ENCODE measurements around the gene AGBL1.

AGBL1 gene

GRCh38 chr15:86968244-86968643 lies 888.6 kb downstream of the AGBL1 start:
- H3K4me3 ChIP-seq (ENCODE audit: control insufficient read depth, low read depth, low read length), result no peak overlapping the region
- DNase-seq (ENCODE audit: low read depth), result no peak
- no peak for TF ChIP-seq CTCF (IDR thresholded peaks at IDR 0.05; ENCODE audit: control insufficient read depth, insufficient read depth, low read depth, low read length, missing control alignments)

GRCh38 chr15:86969364-86969763 lies 889.7 kb downstream of the AGBL1 start:
- TF ChIP-seq CTCF (IDR thresholded peaks at IDR 0.05; ENCODE audit: control insufficient read depth, insufficient read depth, low read depth, low read length, missing control alignments), result no peak
- DNase-seq (ENCODE audit: low read depth), result no peak
- no peak overlapping the region for H3K4me3 ChIP-seq (ENCODE audit: control insufficient read depth, low read depth, low read length)

GRCh38 chr15:86973284-86973844 lies 893.7 kb downstream of the AGBL1 start:
- TF ChIP-seq CTCF (IDR thresholded peaks at IDR 0.05; ENCODE audit: control insufficient read depth, insufficient read depth, low read depth, low read length, missing control alignments), result no peak
- H3K4me3 ChIP-seq (ENCODE audit: control insufficient read depth, low read depth, low read length), result no peak overlapping the region
- no peak for DNase-seq (ENCODE audit: low read depth)

GRCh38 chr15:86988033-86988432 lies 908.4 kb downstream of the AGBL1 start:
- no peak for DNase-seq (ENCODE audit: low read depth)
- TF ChIP-seq CTCF (IDR thresholded peaks at IDR 0.05; ENCODE audit: control insufficient read depth, insufficient read depth, low read depth, low read length, missing control alignments), result no peak
- H3K4me3 ChIP-seq (ENCODE audit: control insufficient read depth, low read depth, low read length), result no peak overlapping the region

GRCh38 chr15:87021751-87022150 lies 942.1 kb downstream of the AGBL1 start:
- no peak for DNase-seq (ENCODE audit: low read depth)
- no peak for TF ChIP-seq CTCF (IDR thresholded peaks at IDR 0.05; ENCODE audit: control insufficient read depth, insufficient read depth, low read depth, low read length, missing control alignments)
- H3K4me3 ChIP-seq (ENCODE audit: control insufficient read depth, low read depth, low read length), result no peak overlapping the region

- H3K4me3 ChIP-seq (ENCODE audit: control insufficient read depth, low read depth, low read length), result no peak overlapping the region
- TF ChIP-seq CTCF (IDR thresholded peaks at IDR 0.05; ENCODE audit: control insufficient read depth, insufficient read depth, low read depth, low read length, missing control alignments), result no peak
- DNase-seq (ENCODE audit: low read depth), result no peak
Measured at GRCh38 chr15:87031540-87032230, 952.0 kb downstream of the AGBL1 start.

Data from AG09309 (cell line).